Measurements from ENCODE around the gene NAALADL2.
"Not testable (repeated sequence)": the region's sequence is repeated elsewhere in the genome, so short reads cannot be mapped to it uniquely, and the experiment has no call there.

NAALADL2 gene

GRCh38 chr3:175731543-175731942 is 872.4 kb downstream of the NAALADL2 start:
- DNase-seq: no peak

GRCh38 chr3:175732017-175732416 is 872.9 kb downstream of the NAALADL2 start:
- no peak for DNase-seq

DNA sequence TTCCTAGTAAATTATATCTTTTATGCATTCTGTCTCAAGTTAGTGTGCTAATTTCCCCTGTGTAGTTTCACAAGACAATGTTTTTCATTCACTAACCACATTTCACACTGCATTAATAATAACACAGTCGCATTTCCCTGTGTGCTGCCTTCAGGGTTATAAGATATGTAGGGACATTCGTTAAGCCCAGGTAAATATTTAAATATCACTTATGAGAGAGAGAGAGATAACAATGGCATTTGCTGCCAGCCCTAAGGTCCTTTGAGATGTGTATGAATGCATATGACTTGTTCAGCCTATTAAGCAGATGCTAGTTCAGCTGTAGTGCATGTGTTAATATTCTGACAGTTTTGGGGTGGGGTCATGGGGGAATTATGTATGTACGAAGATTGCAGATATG is 876.7 kb downstream of the NAALADL2 start:
- no peak for DNase-seq

- no peak for DNase-seq
These were observed 878.8 kb downstream of the NAALADL2 start for GRCh38 chr3:175737646-175738572.

DNA sequence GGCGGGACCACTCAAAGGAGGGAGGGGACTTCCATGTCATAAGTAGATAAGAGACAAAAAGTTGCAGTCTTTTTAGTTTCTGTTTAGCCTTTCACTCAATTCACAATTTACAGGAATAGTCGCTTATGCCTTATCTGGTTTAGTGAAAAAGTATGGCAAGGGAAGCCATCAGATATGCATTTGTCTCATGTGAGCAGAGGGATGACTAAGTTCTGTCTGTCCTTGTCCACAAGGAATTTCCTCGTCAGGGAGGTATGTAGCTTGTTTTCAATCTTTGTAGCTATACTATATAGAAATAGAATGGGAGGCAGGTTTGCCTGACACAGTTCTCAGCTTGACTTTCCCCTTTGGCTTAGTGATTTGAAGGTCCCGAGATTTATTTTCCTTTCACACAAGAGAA is 882.8 kb downstream of the NAALADL2 start:
- DNase-seq: no peak

GRCh38 chr3:175743733-175744400 is 884.7 kb downstream of the NAALADL2 start:
- DNase-seq: no peak

DNA sequence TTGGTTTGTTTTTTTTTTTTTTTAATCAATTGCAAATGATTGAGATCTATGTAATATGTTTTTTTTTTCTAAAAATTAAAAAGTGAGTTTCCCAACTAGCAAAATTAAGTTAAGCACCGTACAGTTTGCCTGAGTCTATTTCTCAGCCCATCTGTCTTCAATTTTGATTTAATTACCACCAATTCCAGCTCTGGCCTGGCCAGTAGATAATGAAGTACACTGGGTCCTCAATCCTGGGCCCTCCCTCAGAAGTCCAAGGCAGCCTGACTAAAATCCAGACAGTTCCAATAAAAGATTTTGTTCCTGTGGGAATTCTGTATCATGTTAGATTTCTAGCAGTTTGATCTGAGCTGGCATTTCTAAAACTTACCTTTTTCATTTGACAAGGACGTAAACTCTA is 887.2 kb downstream of the NAALADL2 start:
- DNase-seq: no peak

DNA sequence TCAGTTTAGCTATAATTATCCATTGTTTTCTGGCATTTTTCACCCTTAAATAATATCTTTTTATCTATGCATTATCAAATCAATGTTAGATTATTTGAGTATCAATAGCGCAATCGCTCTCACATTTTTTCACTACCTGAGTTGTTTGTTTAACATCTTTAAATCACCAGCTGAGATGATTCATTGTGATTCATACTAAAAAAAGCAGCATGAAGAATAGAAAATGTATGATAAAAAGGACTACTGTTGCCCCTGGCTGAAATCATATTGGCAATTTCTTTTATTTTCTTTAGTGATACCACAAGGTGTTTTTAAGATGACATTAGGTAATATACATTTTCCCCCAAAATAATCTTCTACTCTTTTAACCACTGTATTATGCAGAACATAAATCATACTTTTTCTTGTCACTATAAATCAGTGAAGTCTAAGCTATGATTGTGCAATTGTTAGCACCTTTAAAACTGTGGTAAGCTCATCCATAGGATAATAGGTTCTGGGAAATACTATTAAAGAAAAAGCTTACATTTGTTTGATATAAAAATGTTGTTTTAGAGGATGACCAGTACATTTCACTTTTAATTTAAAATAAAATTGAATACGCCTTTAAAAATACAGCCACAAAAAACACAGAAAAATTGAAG is 889.1 kb downstream of the NAALADL2 start:
- no peak for DNase-seq

DNA sequence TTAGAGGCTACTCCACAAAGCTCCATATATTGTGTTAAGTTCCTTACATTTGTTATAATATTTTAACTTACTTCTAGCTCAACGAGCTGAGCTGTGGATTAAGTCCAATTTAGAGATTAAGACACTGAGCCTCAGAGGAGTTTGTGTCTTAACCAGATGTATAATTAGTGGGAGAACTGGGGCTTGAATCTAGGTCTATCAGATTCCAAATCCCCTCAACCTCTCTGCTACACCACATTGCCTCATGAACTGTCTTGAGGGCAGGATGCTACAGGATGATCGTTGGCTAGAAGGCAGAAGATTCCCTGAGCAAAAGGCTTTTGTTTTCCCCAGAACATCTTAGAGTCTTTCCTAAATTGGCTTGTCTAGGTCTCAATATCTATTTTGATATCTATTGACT is 890.8 kb downstream of the NAALADL2 start:
- DNase-seq: no peak

- no peak for DNase-seq
These were observed 892.0 kb downstream of the NAALADL2 start for GRCh38 chr3:175751089-175751488.

DNA sequence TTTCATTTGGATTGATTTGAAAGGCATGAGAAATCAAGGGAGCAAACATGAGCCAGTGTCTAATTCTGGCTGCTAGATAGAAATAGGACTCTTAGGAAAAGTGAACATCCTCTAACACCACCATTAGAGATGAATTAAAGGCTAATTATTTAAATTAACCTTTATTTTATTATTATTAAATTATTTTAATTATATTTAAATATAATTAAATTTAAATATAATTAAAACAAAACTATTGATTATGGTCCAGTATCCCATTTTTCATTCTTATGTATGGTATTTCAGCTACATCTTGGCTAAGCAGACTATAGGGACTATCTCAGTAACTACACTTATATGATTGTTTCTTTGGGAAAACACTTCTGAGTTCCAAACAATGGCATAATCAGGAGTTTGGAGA is 904.8 kb downstream of the NAALADL2 start:
- DNase-seq: no peak

DNA sequence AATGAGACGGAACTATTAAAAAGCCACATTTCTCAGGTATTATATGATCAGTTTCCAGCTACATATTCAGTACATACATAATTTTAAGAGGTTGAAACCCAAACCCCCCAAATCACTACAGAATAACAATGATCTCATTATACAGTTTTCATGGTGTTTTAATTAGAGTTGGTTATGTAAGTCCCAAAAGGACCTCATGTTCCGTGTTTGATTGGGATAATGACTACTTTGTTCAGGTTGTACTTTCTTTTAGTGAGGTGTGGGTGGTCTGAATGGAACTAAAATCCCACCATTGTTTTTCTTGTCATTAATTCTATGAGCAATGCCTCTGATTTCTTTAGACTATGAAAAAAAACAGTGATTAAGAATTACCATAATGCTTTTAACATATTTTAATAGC is 905.6 kb downstream of the NAALADL2 start:
- DNase-seq: no peak

DNA sequence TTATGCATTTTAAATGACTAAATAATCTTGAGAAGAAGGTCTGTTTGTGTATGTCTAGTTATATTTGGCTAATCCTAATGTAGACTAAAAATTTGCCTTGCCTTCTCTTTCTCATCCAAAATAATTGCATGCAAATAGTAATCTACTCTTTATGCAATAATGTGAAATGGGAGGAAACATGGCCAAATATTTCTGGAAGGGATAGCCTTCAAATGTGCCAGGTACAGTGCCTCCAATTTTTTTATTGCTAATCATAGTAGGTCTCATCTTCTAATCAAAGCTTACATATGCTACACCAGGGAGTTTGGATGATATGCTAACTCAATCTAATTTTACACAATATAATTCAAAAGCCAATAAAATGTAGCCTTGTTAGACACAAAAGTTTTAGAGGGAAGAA is 911.3 kb downstream of the NAALADL2 start:
- DNase-seq: no peak

DNA sequence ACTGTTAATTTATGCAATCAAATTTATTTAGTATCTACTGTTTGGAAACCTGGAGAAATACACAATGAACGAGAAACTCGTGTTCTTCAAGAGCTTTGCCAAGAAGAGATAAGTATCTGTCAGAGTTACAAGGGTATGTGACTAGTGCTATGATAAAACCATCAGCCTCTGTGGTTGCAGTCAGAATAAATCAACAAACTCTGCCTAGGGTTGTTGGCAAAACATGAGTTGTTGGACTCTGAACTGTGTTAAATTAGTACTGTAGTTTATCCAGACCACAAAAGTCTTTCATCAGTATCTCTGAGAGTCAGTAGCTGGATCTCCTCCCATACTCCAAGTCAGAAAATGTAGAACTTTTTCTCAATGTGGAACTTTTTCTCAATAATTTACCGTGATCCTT is 918.4 kb downstream of the NAALADL2 start:
- DNase-seq: no peak

- no peak for DNase-seq
These were observed 918.8 kb downstream of the NAALADL2 start for GRCh38 chr3:175777965-175778364.

DNA sequence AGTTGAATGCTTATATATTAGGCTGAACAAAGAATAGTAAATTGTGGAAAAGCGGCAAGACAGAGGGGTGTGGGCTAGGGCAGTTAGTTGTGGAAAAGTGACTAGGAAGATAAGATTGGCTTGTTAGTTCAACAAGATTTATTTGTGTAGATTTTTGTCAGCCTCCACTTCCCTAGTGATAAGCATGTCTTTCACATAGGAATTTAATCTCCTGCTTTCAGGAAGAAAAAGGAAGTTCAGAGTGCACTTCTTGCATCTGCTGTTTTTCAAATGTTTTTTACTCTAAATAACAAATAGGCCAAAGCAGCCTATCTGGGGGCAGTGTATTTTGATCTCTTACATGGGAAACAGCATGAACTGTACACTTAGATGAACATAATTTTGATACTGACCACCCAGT is 919.9 kb downstream of the NAALADL2 start:
- DNase-seq: no peak

DNA sequence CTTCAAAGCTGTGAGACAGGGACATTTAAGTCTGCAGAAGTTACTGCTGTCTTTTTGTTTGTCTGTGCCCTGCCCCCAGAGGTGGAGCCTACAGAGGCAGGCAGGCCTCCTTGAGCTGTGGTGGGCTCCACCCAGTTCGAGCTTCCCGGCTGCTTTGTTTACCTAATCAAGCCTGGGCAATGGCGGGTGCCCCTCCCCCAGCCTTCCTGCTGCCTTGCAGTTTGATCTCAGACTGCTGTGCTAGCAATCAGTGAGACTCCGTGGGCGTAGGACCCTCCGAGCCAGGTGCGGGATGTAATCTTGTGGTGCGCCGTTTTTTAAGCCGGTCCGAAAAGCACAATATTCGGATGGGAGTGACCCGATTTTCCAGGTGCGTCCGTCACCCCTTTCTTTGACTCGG is 928.0 kb downstream of the NAALADL2 start:
- DNase-seq: not testable (repeated sequence)

DNA sequence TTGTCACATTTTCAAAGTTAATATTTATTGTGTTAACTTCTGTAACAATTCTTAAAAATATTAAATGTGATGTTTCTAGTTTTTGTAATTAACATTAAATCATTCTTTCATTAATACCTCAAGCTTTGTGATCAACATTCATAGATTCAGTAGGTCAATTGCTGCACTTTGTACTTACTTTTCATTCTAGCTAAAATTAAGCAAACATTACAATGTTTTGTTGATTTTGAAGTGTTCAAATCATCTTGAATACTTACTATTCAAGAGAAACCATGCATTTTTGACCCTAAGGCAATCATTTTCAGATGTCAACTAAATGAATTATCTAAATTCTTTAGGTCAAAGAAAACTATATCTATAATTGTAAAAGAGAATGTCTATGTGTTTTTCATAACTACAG is 933.1 kb downstream of the NAALADL2 start:
- DNase-seq: no peak

- DNase-seq: no peak
These were observed 939.2 kb downstream of the NAALADL2 start for GRCh38 chr3:175798326-175798725.

GRCh38 chr3:175805825-175806224 is 946.7 kb downstream of the NAALADL2 start:
- DNase-seq: no peak

GRCh38 chr3:175807175-175807574 is 948.0 kb downstream of the NAALADL2 start:
- DNase-seq: no peak

DNA sequence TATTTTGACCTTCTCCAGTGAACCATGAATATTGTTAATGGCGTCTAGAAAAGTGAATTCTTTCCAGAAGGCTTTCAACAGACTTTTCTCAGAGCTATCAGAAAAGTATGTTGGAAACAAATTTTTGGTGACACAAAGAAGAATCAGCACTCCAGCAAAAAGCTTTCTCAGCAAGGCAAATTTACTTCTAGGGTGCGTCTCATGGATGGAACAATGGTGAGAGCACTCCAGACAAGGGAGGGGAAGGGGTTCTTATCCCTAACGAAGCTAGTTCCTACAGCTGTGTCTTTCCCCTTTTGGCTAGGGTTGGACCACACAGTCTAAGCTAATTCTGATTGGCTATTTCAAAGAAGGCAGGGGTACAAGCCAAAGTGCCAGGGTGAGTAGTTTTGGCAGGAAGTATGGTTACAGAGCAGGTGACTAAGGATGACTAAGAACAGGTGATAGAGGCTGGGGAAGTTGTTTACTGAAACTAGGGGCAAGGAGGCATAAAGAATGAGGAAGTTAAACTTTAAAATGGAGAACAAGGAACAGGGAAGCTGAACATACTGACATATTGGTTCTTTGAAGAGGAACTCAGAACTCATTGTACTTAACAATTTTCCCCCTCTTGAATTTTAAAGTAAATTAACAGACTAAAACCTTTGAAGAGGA is 959.8 kb downstream of the NAALADL2 start:
- DNase-seq: no peak

Measured in hippocampal formation (tissue), 2 donors.